Measurements from ENCODE around the gene AAGAB. TPM values are rescaled to one million over a fixed set of nuclear protein-coding genes. Genes with fewer than 3 reads are reported as not detected.

Gene AAGAB
- total RNA-seq, 1 donor from 2014 or later, result 31.7 TPM

DNA sequence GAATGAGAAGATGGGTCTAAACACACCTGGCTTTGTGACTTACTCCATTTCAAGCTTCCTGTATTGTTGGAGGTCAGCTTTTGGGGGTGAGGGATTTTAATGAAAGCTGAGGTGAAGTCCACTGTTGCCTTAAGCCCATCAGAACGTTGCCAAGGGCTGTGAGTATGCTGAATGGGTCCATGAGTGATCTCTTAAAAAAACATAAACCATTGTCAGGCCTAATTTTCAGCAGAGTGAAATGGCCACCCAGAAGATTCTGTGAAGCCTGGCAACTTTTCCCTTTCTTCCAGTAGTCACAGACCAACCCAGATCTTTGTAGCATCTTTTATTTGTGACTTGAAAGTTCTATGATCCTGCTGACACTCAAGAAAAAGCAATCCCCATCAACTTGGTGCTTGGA, 102.0 kb downstream of the AAGAB start:
- DNase-seq (ENCODE audit: low read depth in 2 of 2), result no peak

Other genes starting within 250 kb of the AAGAB start
- gene SMAD3, start 189.1 kb downstream of the AAGAB start, total RNA-seq, result 5.4 and 12.0 TPM in 2 replicates
- 0.40 and 0.87 TPM in 2 replicates for gene IQCH, start 125 bp upstream of the AAGAB start, total RNA-seq